Spleen (tissue), 7 donors: Measurements from ENCODE around the gene DNAH6.

ENCODE experiments used
- POLR2A ChIP-seq, 3 donors: fragments of 450-650 bp; IDR thresholded peaks; one replicate each; pipeline ENCODE4 v1.5.1; 2017; ENCODE audit warnings: antibody characterized with exemption in 3 of 3, mild to moderate bottlenecking in 1 of 3
- POLR2AphosphoS5 ChIP-seq, 3 donors: sonication (generic); formaldehyde crosslinking; IDR thresholded peaks; one replicate each; pipeline ENCODE4 v1.5.1; 2017; ENCODE audit warnings: antibody characterized with exemption in 3 of 3
- TF ChIP-seq, protein P1 (sequence below), 11 experiments: fragments of 200-600 bp in 7 of 11; fragments of 450-650 bp in 4 of 11; sonication (generic) in 4 of 11; IDR thresholded peaks in 8 of 11; conservative IDR thresholded peaks in 3 of 11; 1 replicate in 7 of 11; 2 replicates in 4 of 11; pipeline versions ENCODE4 v1.4.0 to v1.8.0; 2016 to 2021; ENCODE audit warnings: antibody characterized with exemption in 11 of 11, inconsistent platforms in 4 of 11, mild to moderate bottlenecking in 1 of 11
- donor health status: DM: no; HTN: no; CAD: no; lungs with moderate emphysema.
- donor health status: DM: no; HTN: no; CAD: no.
- donor health status: DM: no; HTN: no; CAD: no.

DNA sequence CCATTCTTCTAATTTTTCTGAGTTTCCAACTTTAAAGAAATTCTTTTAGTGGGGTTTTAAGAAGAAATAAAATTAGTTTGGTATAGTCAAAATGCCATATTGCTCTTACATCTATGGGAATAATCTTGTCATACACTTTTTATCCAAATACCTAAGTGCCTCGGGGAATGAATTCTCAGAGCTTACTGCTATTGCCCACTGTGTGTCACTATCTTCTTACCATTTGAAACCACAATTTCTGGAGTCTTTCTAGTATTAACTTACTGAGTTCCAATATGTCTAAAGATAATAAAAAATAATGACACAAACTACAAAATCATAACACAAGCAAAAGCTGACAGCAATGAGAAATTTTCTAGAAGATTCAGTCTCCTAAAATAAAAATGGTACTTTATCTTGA lies 23.7 kb upstream of the DNAH6 start:
- TF ChIP-seq, protein P1, sequence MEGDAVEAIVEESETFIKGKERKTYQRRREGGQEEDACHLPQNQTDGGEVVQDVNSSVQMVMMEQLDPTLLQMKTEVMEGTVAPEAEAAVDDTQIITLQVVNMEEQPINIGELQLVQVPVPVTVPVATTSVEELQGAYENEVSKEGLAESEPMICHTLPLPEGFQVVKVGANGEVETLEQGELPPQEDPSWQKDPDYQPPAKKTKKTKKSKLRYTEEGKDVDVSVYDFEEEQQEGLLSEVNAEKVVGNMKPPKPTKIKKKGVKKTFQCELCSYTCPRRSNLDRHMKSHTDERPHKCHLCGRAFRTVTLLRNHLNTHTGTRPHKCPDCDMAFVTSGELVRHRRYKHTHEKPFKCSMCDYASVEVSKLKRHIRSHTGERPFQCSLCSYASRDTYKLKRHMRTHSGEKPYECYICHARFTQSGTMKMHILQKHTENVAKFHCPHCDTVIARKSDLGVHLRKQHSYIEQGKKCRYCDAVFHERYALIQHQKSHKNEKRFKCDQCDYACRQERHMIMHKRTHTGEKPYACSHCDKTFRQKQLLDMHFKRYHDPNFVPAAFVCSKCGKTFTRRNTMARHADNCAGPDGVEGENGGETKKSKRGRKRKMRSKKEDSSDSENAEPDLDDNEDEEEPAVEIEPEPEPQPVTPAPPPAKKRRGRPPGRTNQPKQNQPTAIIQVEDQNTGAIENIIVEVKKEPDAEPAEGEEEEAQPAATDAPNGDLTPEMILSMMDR (IDR thresholded peaks at IDR 0.05 in 8 of 11, conservative IDR thresholded peaks at IDR 0.05 in 3 of 11), result no peak
- TF ChIP-seq POLR2A (IDR thresholded peaks at IDR 0.05), result no peak
- TF ChIP-seq POLR2AphosphoS5 (IDR thresholded peaks at IDR 0.05), result no peak
